A673 (cell line): ENCODE measurements around the gene EVI5L.

Source experiments
- CTCF ChIP-seq: fragments of 300-800, 200-600 bp; sonication (generic); conservative IDR thresholded peaks from 2 replicates; pipeline ENCODE4 v1.5.1; 2017; ENCODE audit warnings: low read depth, mild to moderate bottlenecking, antibody characterized with exemption, low read length, moderate library complexity, mixed read lengths
- EZH2 ChIP-seq: fragments of 200-600 bp; sonication (generic); IDR thresholded peaks from 2 replicates; pipeline ENCODE4 v1.6.1; 2017; ENCODE audit warnings: borderline replicate concordance, low read depth, mild to moderate bottlenecking, mixed read lengths, antibody characterized with exemption, low read length; ENCODE audit not compliant: poor library complexity, severe bottlenecking

GRCh38 chr19:7793493-7793892 is 36.5 kb upstream of the EVI5L start:
- TF ChIP-seq CTCF: no peak
- TF ChIP-seq EZH2: no peak
